HCT116 (cell line): ENCODE results near the gene TRIP10. TPM values are rescaled to one million over a fixed set of nuclear protein-coding genes. Genes with fewer than 3 reads are reported as not detected.

Experiments used
- ATAC-seq: fragments of 200-7000 bp; cut with Tn5 transposase; 2 replicates; pipeline ENCODE4 v1.9.1; 2020; ENCODE audit warnings: mild to moderate bottlenecking, moderate library complexity
- BruUV-seq: library from RNA; stranded (reverse); fragments of 400-500 nt; replicated peaks from 2 replicates; lab custom pipeline; 2021; lab: Mats Ljungman, UMichigan
- CTCF ChIA-PET: fragments of 300-600 bp; sonication (Branson Sonifier 250); formaldehyde crosslinking; loops from one replicate; lab custom pipeline; 2021; ENCODE audit warnings: antibody characterized with exemption; lab: Charles Lee
- POLR2A ChIA-PET: fragments of 300-600, 350-600 bp; sonication (Branson Sonifier 250); formaldehyde crosslinking; loops from one replicate; lab custom pipeline; 2021; ENCODE audit warnings: antibody characterized with exemption; lab: Charles Lee
- RAD21 ChIA-PET, 2 experiments: fragments of 300-600 bp; sonication (Branson Sonifier 250); formaldehyde crosslinking; loops; one replicate each; lab custom pipeline; 2023; ENCODE audit warnings: low total read pairs in 2 of 2; ENCODE audit not compliant: uncharacterized antibody in 2 of 2, unreplicated experiment in 2 of 2, low non-redundant PET in 1 of 2; lab: Charles Lee
- DNase-seq: peaks from one replicate; pipeline ENCODE4 v3.0.0-alpha.2; 2010; ENCODE audit warnings: low read depth, low spot score
- H2AFZ ChIP-seq: fragments of 200-600 bp; shearing (Covaris generic), sonication (generic); 2 replicates; pipeline ENCODE4 v1.6.1; 2017; ENCODE audit warnings: low read depth, mixed run types, mixed read lengths, antibody characterized with exemption, low read length; ENCODE audit not compliant: poor library complexity, severe bottlenecking
- H3K27ac ChIP-seq: 2 replicates; pipeline ENCODE4 v1.5.1; 2012; ENCODE audit warnings: low read depth, low read length
- H3K27me3 ChIP-seq: fragments of 200-600 bp; sonication (generic); 2 replicates; pipeline ENCODE4 v1.6.1; 2016; ENCODE audit warnings: mixed run types, low read length, mixed read lengths; ENCODE audit not compliant: insufficient read depth
- H3K36me3 ChIP-seq, 2 experiments: fragments of 200-500 bp in 1 of 2; fragments of 200-600 bp in 1 of 2; sonication (Bioruptor generic) in 1 of 2; sonication (generic) in 1 of 2; 2 replicates each; pipeline versions ENCODE4 v1.5.1 to v1.6.1; 2014 to 2016; ENCODE audit warnings: low read length in 2 of 2, inconsistent platforms in 1 of 2, mixed read lengths in 1 of 2, mixed run types in 1 of 2; ENCODE audit not compliant: insufficient read depth in 2 of 2, control insufficient read depth in 1 of 2
- H3K4me1 ChIP-seq, 2 experiments: fragments of 200-600 bp in 1 of 2; sonication (generic) in 1 of 2; 2 replicates each; pipeline versions ENCODE4 v1.5.1 to v1.6.1; 2012 to 2017; ENCODE audit warnings: low read length in 2 of 2, inconsistent platforms in 1 of 2, mild to moderate bottlenecking in 1 of 2, mixed read lengths in 1 of 2, mixed run types in 1 of 2, moderate library complexity in 1 of 2; ENCODE audit not compliant: insufficient read depth in 2 of 2, control insufficient read depth in 1 of 2
- H3K4me2 ChIP-seq: fragments of 200-600 bp; sonication (generic); 2 replicates; pipeline ENCODE4 v1.6.1; 2017; ENCODE audit warnings: mixed run types, low read length, mixed read lengths
- H3K4me3 ChIP-seq, 2 experiments: fragments of 200-600 bp in 1 of 2; sonication (generic) in 1 of 2; replicated peaks in 1 of 2; 2 replicates each; pipeline ENCODE4 v1.5.1; 2011 to 2016; ENCODE audit warnings: low read length in 2 of 2, control low read depth in 1 of 2, low read depth in 1 of 2, mild to moderate bottlenecking in 1 of 2, mixed read lengths in 1 of 2, mixed run types in 1 of 2
- H3K79me2 ChIP-seq: fragments of 200-600 bp; sonication (generic); 2 replicates; pipeline ENCODE4 v1.6.1; 2017; ENCODE audit warnings: mild to moderate bottlenecking, mixed run types, low read length, moderate library complexity, mixed read lengths; ENCODE audit not compliant: insufficient read depth
- H3K9ac ChIP-seq: fragments of 200-600 bp; sonication (generic); 2 replicates; pipeline ENCODE4 v1.6.1; 2016; ENCODE audit warnings: low read length, mixed read lengths
- H3K9me2 ChIP-seq: fragments of 200-600 bp; sonication (generic), shearing (Covaris generic); 2 replicates; pipeline ENCODE4 v1.6.1; 2017; ENCODE audit warnings: mixed run types, mild to moderate bottlenecking, moderate library complexity; ENCODE audit not compliant: insufficient read depth
- H3K9me3 ChIP-seq, 2 experiments: fragments of 200-500 bp in 1 of 2; fragments of 200-600 bp in 1 of 2; sonication (Bioruptor generic) in 1 of 2; sonication (generic) in 1 of 2; 2 replicates each; pipeline ENCODE4 v1.6.1; 2014 to 2017; ENCODE audit warnings: low read length in 2 of 2, mixed read lengths in 2 of 2, inconsistent platforms in 1 of 2, low read depth in 1 of 2, mild to moderate bottlenecking in 1 of 2, mixed run types in 1 of 2, moderate library complexity in 1 of 2; ENCODE audit not compliant: control insufficient read depth in 1 of 2, insufficient read depth in 1 of 2
- H4K20me1 ChIP-seq: fragments of 200-600 bp; sonication (generic), shearing (Covaris generic); 2 replicates; pipeline ENCODE4 v1.6.1; 2017; ENCODE audit warnings: mixed run types, mild to moderate bottlenecking, moderate library complexity; ENCODE audit not compliant: insufficient read depth
- CBX3 ChIP-seq: IDR thresholded peaks from 2 replicates; pipeline ENCODE4 v1.6.1; 2012; ENCODE audit warnings: low read depth
- CEBPB ChIP-seq: IDR thresholded peaks from 2 replicates; pipeline ENCODE4 v1.6.1; 2012; ENCODE audit warnings: low read depth
- EGR1 ChIP-seq: IDR thresholded peaks from 2 replicates; pipeline ENCODE4 v1.6.1; 2012; ENCODE audit warnings: low read depth
- ELF1 ChIP-seq: IDR thresholded peaks from 2 replicates; pipeline ENCODE4 v1.6.1; 2012; ENCODE audit warnings: low read depth, borderline replicate concordance
- EZH2 ChIP-seq: fragments of 200-600 bp; sonication (generic); IDR thresholded peaks from 2 replicates; pipeline ENCODE4 v1.6.1; 2017; ENCODE audit warnings: antibody characterized with exemption, mixed run types
- JUND ChIP-seq: IDR thresholded peaks from 2 replicates; pipeline ENCODE4 v1.6.1; 2012
- POLR2A ChIP-seq: IDR thresholded peaks from 2 replicates; pipeline ENCODE4 v1.7.0; 2011; ENCODE audit warnings: borderline replicate concordance; ENCODE audit not compliant: insufficient read depth, insufficient read length; ENCODE audit errors: extremely low read depth
- POLR2AphosphoS5 ChIP-seq: IDR thresholded peaks from 2 replicates; pipeline ENCODE4 v1.6.1; 2011; ENCODE audit warnings: mild to moderate bottlenecking, low read depth, low read length, moderate library complexity
- RAD21 ChIP-seq: IDR thresholded peaks from 2 replicates; pipeline ENCODE4 v1.6.1; 2012; ENCODE audit warnings: low read depth, mild to moderate bottlenecking
- SIN3A ChIP-seq: IDR thresholded peaks from 2 replicates; pipeline ENCODE4 v1.6.1; 2012; ENCODE audit warnings: low read depth
- SRF ChIP-seq: IDR thresholded peaks from 2 replicates; pipeline ENCODE4 v1.6.1; 2012; ENCODE audit warnings: low read depth
- TCF7L2 ChIP-seq: IDR thresholded peaks from 2 replicates; pipeline ENCODE4 v1.7.0; 2011; ENCODE audit warnings: borderline replicate concordance, inconsistent platforms; ENCODE audit not compliant: insufficient read depth, insufficient read length; ENCODE audit errors: extremely low read depth
- ZFX ChIP-seq: fragments of 450-650 bp; IDR thresholded peaks from 2 replicates; pipeline ENCODE4 v1.6.1; 2017
- ZNF274 ChIP-seq: fragments of 200-500 bp; sonication (Bioruptor generic); IDR thresholded peaks from 2 replicates; pipeline ENCODE4 v1.6.1; 2014; ENCODE audit warnings: mild to moderate bottlenecking, low read depth, low read length, inconsistent platforms
- intact Hi-C: fragments of 100-400 bp; cut with micrococcal nuclease; formaldehyde crosslinking; loops from 2 replicates; pipeline ENCODE4 v1.10.0; 2022
- total RNA-seq: library from RNA; stranded (reverse); gene quantifications from one replicate; pipeline ENCODE4 v1.2.1, GENCODE V29; 2021; ENCODE audit not compliant: unreplicated experiment
- TF ChIP-seq, protein P1 (sequence below), 3 experiments: fragments of 200-600 bp in 1 of 3; sonication (generic) in 1 of 3; IDR thresholded peaks in 2 of 3; conservative IDR thresholded peaks in 1 of 3; 2 replicates each; pipeline ENCODE4 v1.5.1; 2012 to 2017; ENCODE audit warnings: low read depth in 2 of 3, low read length in 2 of 3, antibody characterized with exemption in 1 of 3, borderline replicate concordance in 1 of 3, control low read depth in 1 of 3, mild to moderate bottlenecking in 1 of 3, mixed read lengths in 1 of 3, mixed run types in 1 of 3, moderate library complexity in 1 of 3; ENCODE audit not compliant: insufficient read depth in 1 of 3
- TF ChIP-seq, protein P2 (sequence below): IDR thresholded peaks from 2 replicates; pipeline ENCODE4 v1.6.1; 2012

TRIP10 gene
- total RNA-seq, 1 experiment from 2014 or later = 111 TPM

DNA sequence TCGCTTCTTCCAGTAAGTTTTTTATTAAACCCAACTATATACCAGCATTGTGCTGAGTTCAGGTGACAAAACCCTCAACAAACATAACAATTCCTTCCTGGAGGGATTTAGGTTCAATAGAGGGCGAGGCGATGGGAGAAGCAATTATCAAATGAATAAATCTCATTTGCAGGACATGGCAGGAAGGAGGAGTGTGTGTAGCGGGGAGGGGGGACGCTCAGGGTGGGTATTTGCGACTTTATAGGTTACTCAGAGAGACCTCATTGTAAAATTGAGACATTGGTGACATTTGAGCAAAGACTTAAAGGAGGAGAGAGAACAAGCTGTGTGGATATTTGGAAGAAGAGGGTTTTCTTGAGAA is 22.9 kb upstream of the TRIP10 start:
- no peak overlapping the region for H3K9ac ChIP-seq
- H3K27ac ChIP-seq = no peak overlapping the region
- ATAC-seq (no peak), DNase-seq (no peak)
- H3K36me3 ChIP-seq = no peaks in the 10 kb centered on the region
- H3K9me3 ChIP-seq = no peaks in the 10 kb centered on the region
- H3K27me3 ChIP-seq = no peaks in the 10 kb centered on the region
- H3K79me2 ChIP-seq = no peaks in the 10 kb centered on the region
- peaks cover 2 to 17% of the 10 kb centered on the region in 2 experiments; a peak in 2 of 4 replicates for H3K4me1 ChIP-seq
- intact Hi-C loops = no loop called here
- ChIA-PET POLR2A (no interaction called here), RAD21 (no interaction called here), CTCF (no interaction called here)
- H4K20me1 ChIP-seq = no peaks in the 10 kb centered on the region
- no peak overlapping the region for H2AFZ ChIP-seq
- no peak for TF ChIP-seq POLR2A
- TF ChIP-seq EGR1 = no peak
- no peak for TF ChIP-seq SRF
- no peak for TF ChIP-seq JUND
- TF ChIP-seq CEBPB = no peak
- TF ChIP-seq, protein P1, sequence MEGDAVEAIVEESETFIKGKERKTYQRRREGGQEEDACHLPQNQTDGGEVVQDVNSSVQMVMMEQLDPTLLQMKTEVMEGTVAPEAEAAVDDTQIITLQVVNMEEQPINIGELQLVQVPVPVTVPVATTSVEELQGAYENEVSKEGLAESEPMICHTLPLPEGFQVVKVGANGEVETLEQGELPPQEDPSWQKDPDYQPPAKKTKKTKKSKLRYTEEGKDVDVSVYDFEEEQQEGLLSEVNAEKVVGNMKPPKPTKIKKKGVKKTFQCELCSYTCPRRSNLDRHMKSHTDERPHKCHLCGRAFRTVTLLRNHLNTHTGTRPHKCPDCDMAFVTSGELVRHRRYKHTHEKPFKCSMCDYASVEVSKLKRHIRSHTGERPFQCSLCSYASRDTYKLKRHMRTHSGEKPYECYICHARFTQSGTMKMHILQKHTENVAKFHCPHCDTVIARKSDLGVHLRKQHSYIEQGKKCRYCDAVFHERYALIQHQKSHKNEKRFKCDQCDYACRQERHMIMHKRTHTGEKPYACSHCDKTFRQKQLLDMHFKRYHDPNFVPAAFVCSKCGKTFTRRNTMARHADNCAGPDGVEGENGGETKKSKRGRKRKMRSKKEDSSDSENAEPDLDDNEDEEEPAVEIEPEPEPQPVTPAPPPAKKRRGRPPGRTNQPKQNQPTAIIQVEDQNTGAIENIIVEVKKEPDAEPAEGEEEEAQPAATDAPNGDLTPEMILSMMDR (IDR thresholded peaks at IDR 0.05 in 2 of 3, conservative IDR thresholded peaks at IDR 0.05 in 1 of 3; ENCODE audit: borderline replicate concordance in 1 of 3, insufficient read depth in 1 of 3, low read depth in 2 of 3, low read length in 2 of 3) = no peak
- TF ChIP-seq POLR2AphosphoS5 = no peak
- TF ChIP-seq SIN3A = no peak
- TF ChIP-seq ELF1 = no peak
- TF ChIP-seq, protein P2, sequence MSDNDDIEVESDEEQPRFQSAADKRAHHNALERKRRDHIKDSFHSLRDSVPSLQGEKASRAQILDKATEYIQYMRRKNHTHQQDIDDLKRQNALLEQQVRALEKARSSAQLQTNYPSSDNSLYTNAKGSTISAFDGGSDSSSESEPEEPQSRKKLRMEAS = no peak
- no peak for TF ChIP-seq TCF7L2
- TF ChIP-seq ZNF274 = no peak
- TF ChIP-seq CBX3 = no peak
- TF ChIP-seq ZFX = no peak
- no peak for TF ChIP-seq RAD21
- no peak for TF ChIP-seq EZH2
- no peak overlapping the region for H3K4me2 ChIP-seq
- H3K9me2 ChIP-seq = no peaks in the 10 kb centered on the region
- BruUV-seq = no TSS peak
- no peak overlapping the region for H3K4me3 ChIP-seq
